H9 (cell line): ENCODE measurements around the gene PRKAR2B. TPM values are rescaled to one million over a fixed set of nuclear protein-coding genes. Genes with fewer than 3 reads are reported as not detected.
A peak's percentile ranks its signal among the peaks of the same experiment; 100 is the strongest.

Experiments
- DNase-seq: peaks from one replicate; pipeline ENCODE4 v3.0.0-alpha.2; 2017
- H2AFZ ChIP-seq: one replicate; pipeline ENCODE4 v1.6.1; 2013; ENCODE audit warnings: mild to moderate bottlenecking, low read length, control low read depth, moderate library complexity
- H2AK5ac ChIP-seq: 2 replicates; pipeline ENCODE4 v1.6.1; 2013; ENCODE audit warnings: low read length, control low read depth, mixed read lengths; ENCODE audit not compliant: insufficient read length
- H2BK120ac ChIP-seq: one replicate; pipeline ENCODE4 v1.6.1; 2013; ENCODE audit warnings: low read depth, mild to moderate bottlenecking, low read length, control low read depth, inconsistent platforms; ENCODE audit not compliant: poor library complexity, severe bottlenecking
- H2BK12ac ChIP-seq: 2 replicates; pipeline ENCODE4 v1.6.1; 2013; ENCODE audit warnings: low read length, control low read depth, mixed read lengths, low read depth; ENCODE audit not compliant: insufficient read length
- H2BK15ac ChIP-seq: 2 replicates; pipeline ENCODE4 v1.6.1; 2013; ENCODE audit warnings: low read depth, low read length, control low read depth
- H2BK20ac ChIP-seq: one replicate; pipeline ENCODE4 v1.6.1; 2013; ENCODE audit warnings: low read depth, mild to moderate bottlenecking, low read length, control low read depth, inconsistent platforms; ENCODE audit not compliant: poor library complexity, severe bottlenecking
- H2BK5ac ChIP-seq: 2 replicates; pipeline ENCODE4 v1.6.1; 2013; ENCODE audit warnings: low read length, control low read depth, mixed read lengths; ENCODE audit not compliant: insufficient read length
- H3K14ac ChIP-seq: 2 replicates; pipeline ENCODE4 v1.6.1; 2013; ENCODE audit warnings: low read length, control low read depth; ENCODE audit not compliant: insufficient read depth
- H3K18ac ChIP-seq: 2 replicates; pipeline ENCODE4 v1.6.1; 2013; ENCODE audit warnings: low read depth, mild to moderate bottlenecking, mixed read lengths, low read length, control low read depth; ENCODE audit not compliant: insufficient read length
- H3K23ac ChIP-seq: 2 replicates; pipeline ENCODE4 v1.6.1; 2013; ENCODE audit warnings: low read length, control low read depth, mixed read lengths, low read depth; ENCODE audit not compliant: insufficient read length
- H3K23me2 ChIP-seq: 2 replicates; pipeline ENCODE4 v1.6.1; 2013; ENCODE audit warnings: low read depth, mild to moderate bottlenecking, mixed read lengths, low read length, control low read depth; ENCODE audit not compliant: insufficient read length, poor library complexity, severe bottlenecking
- H3K27ac ChIP-seq: 2 replicates; pipeline ENCODE4 v1.5.1; 2013; ENCODE audit warnings: low read length, control low read depth, mixed read lengths, low read depth; ENCODE audit not compliant: insufficient read length
- H3K27me3 ChIP-seq: 2 replicates; pipeline ENCODE4 v1.6.1; 2013; ENCODE audit warnings: low read length, control low read depth, inconsistent platforms; ENCODE audit not compliant: insufficient read depth
- H3K4ac ChIP-seq: 2 replicates; pipeline ENCODE4 v1.6.1; 2013; ENCODE audit warnings: low read depth, mild to moderate bottlenecking, control low read depth, inconsistent platforms, low read length, moderate library complexity
- H3K4me1 ChIP-seq: 2 replicates; pipeline ENCODE4 v1.6.1; 2013; ENCODE audit warnings: low read length, control low read depth, inconsistent platforms; ENCODE audit not compliant: insufficient read depth
- H3K4me2 ChIP-seq: 2 replicates; pipeline ENCODE4 v1.6.1; 2013; ENCODE audit warnings: low read length, control low read depth, mixed read lengths; ENCODE audit not compliant: insufficient read length, insufficient read depth
- H3K56ac ChIP-seq: 2 replicates; pipeline ENCODE4 v1.6.1; 2013; ENCODE audit warnings: low read depth, mild to moderate bottlenecking, mixed read lengths, low read length, control low read depth; ENCODE audit not compliant: insufficient read length
- H3K79me1 ChIP-seq: 2 replicates; pipeline ENCODE4 v1.6.1; 2013; ENCODE audit warnings: low read depth, mild to moderate bottlenecking, moderate library complexity, low read length, control low read depth, inconsistent platforms; ENCODE audit not compliant: insufficient read depth, poor library complexity, severe bottlenecking
- H3K79me2 ChIP-seq: 2 replicates; pipeline ENCODE4 v1.6.1; 2013; ENCODE audit warnings: low read length, control low read depth, inconsistent platforms; ENCODE audit not compliant: insufficient read depth
- H3K9ac ChIP-seq: 2 replicates; pipeline ENCODE4 v1.6.1; 2013; ENCODE audit warnings: low read length, control low read depth, mixed read lengths; ENCODE audit not compliant: insufficient read length; ENCODE audit errors: extremely low read depth
- H3K9me3 ChIP-seq: one replicate; pipeline ENCODE4 v1.6.1; 2013; ENCODE audit warnings: low read depth, low read length, inconsistent platforms; ENCODE audit not compliant: control insufficient read depth
- H3T11ph ChIP-seq: one replicate; pipeline ENCODE4 v1.6.1; 2013; ENCODE audit warnings: mild to moderate bottlenecking, low read length, control low read depth, inconsistent platforms
- H4K20me1 ChIP-seq: one replicate; pipeline ENCODE4 v1.6.1; 2013; ENCODE audit not compliant: control insufficient read depth, insufficient read length, insufficient read depth
- H4K5ac ChIP-seq: 2 replicates; pipeline ENCODE4 v1.6.1; 2013; ENCODE audit warnings: low read depth, mild to moderate bottlenecking, mixed read lengths, low read length, control low read depth; ENCODE audit not compliant: insufficient read length
- H4K8ac ChIP-seq: replicated peaks from 2 replicates; pipeline ENCODE4 v1.6.1; 2013; ENCODE audit warnings: low read length, control low read depth, mixed read lengths, low read depth; ENCODE audit not compliant: insufficient read length
- H4K91ac ChIP-seq: 2 replicates; pipeline ENCODE4 v1.6.1; 2013; ENCODE audit warnings: low read depth, mild to moderate bottlenecking, moderate library complexity, mixed read lengths, low read length, control low read depth; ENCODE audit not compliant: insufficient read length
- H3K27ac Mint-ChIP-seq, 3 experiments: 2 replicates in 2 of 3; 3 replicates in 1 of 3; pipeline ENCODE4 v1.8.0; 2020 to 2021; ENCODE audit warnings: mixed read lengths in 3 of 3, mild to moderate bottlenecking in 1 of 3, moderate library complexity in 1 of 3
- H3K27me3 Mint-ChIP-seq: 2 replicates; pipeline ENCODE4 v1.8.0; 2021; ENCODE audit warnings: low read depth, mild to moderate bottlenecking, moderate library complexity, mixed read lengths
- H3K36me3 Mint-ChIP-seq, 3 experiments: 2 replicates in 2 of 3; 3 replicates in 1 of 3; pipeline ENCODE4 v1.8.0; 2020 to 2021; ENCODE audit warnings: low read depth in 3 of 3, mixed read lengths in 3 of 3; ENCODE audit not compliant: insufficient read depth in 1 of 3
- H3K4me1 Mint-ChIP-seq, 2 experiments: 2 replicates each; pipeline ENCODE4 v1.8.0; 2020; ENCODE audit warnings: mixed read lengths in 2 of 2
- H3K4me3 Mint-ChIP-seq, 2 experiments: 2 replicates in 1 of 2; 3 replicates in 1 of 2; pipeline ENCODE4 v1.8.0; 2020 to 2021; ENCODE audit warnings: mild to moderate bottlenecking in 2 of 2, mixed read lengths in 2 of 2, moderate library complexity in 1 of 2
- H3K9me3 Mint-ChIP-seq, 2 experiments: 2 replicates in 1 of 2; 3 replicates in 1 of 2; pipeline ENCODE4 v1.8.0; 2020; ENCODE audit warnings: mild to moderate bottlenecking in 2 of 2, mixed read lengths in 2 of 2, moderate library complexity in 1 of 2
- CTCF ChIP-seq: fragments of 200-600 bp; sonication (generic); conservative IDR thresholded peaks from 3 replicates; pipeline ENCODE4 v1.8.0; 2021; ENCODE audit warnings: antibody characterized with exemption, mild to moderate bottlenecking
- WGBS: extraction: QIAGEN DNeasy Blood & Tissue Kit; methylation state at CpG from one replicate; pipeline ENCODE4 v1.1.7; 2013; ENCODE audit warnings: missing lambda C conversion rate, low lambda C conversion rate, mixed read lengths; ENCODE audit not compliant: insufficient read length; ENCODE audit errors: extremely low coverage; 5-methylcytosine and 5-hydroxymethylcytosine counted together
- total RNA-seq: library from RNA; stranded (reverse); gene quantifications from 2 replicates; pipeline ENCODE4 v1.2.1, GENCODE V29; 2021

PRKAR2B gene
- total RNA-seq, 1 experiment from 2014 or later = 16.6 TPM

GRCh38 chr7:107080099-107080505 lies 35.6 kb downstream of the PRKAR2B start:
- H2BK120ac ChIP-seq = no peak overlapping the region
- H4K8ac ChIP-seq = no peak overlapping the region
- no peak overlapping the region for H4K91ac ChIP-seq
- no peak overlapping the region for H2AK5ac ChIP-seq
- no peaks in the 10 kb centered on the region for H3K27me3 ChIP-seq
- no peaks in the 10 kb centered on the region for H3K79me1 ChIP-seq
- no peak overlapping the region for H3K23ac ChIP-seq
- no peak overlapping the region for H2BK15ac ChIP-seq
- Mint-ChIP-seq H3K27ac (peak overlapping the region in 2 of 3 experiments; percentile 6 to 20; a peak in 3 of 7 replicates), H3K27me3 (no peaks in the 10 kb centered on the region), H3K4me3 (no peak overlapping the region), H3K4me1 (peaks cover 9 to 12% of the 10 kb centered on the region in 2 experiments), H3K9me3 (no peaks in the 10 kb centered on the region), H3K36me3 (no peaks in the 10 kb centered on the region)
- no peak overlapping the region for H3K56ac ChIP-seq
- H2AFZ ChIP-seq = no peak overlapping the region
- H4K5ac ChIP-seq = no peak overlapping the region
- no peak overlapping the region for H3K9ac ChIP-seq
- no peak overlapping the region for H3K14ac ChIP-seq
- H3K23me2 ChIP-seq = no peaks in the 10 kb centered on the region
- no CpG with 5 or more reads among the region's 4 CpGs for WGBS
- H3K4me2 ChIP-seq = no peak overlapping the region
- no peaks in the 10 kb centered on the region for H4K20me1 ChIP-seq
- H3K27ac ChIP-seq = no peak overlapping the region
- no peaks in the 10 kb centered on the region for H3K79me2 ChIP-seq
- no peak overlapping the region for H2BK20ac ChIP-seq
- H2BK12ac ChIP-seq = no peak overlapping the region
- H3K4ac ChIP-seq = no peak overlapping the region
- H3K9me3 ChIP-seq = no peaks in the 10 kb centered on the region
- no peak for TF ChIP-seq CTCF
- H2BK5ac ChIP-seq = no peak overlapping the region
- no peak for DNase-seq
- no peak overlapping the region for H3T11ph ChIP-seq
- no peaks in the 10 kb centered on the region for H3K4me1 ChIP-seq
- H3K18ac ChIP-seq = no peak overlapping the region
